Measurements from ENCODE around the gene SLC12A7.

SLC12A7 gene

DNA sequence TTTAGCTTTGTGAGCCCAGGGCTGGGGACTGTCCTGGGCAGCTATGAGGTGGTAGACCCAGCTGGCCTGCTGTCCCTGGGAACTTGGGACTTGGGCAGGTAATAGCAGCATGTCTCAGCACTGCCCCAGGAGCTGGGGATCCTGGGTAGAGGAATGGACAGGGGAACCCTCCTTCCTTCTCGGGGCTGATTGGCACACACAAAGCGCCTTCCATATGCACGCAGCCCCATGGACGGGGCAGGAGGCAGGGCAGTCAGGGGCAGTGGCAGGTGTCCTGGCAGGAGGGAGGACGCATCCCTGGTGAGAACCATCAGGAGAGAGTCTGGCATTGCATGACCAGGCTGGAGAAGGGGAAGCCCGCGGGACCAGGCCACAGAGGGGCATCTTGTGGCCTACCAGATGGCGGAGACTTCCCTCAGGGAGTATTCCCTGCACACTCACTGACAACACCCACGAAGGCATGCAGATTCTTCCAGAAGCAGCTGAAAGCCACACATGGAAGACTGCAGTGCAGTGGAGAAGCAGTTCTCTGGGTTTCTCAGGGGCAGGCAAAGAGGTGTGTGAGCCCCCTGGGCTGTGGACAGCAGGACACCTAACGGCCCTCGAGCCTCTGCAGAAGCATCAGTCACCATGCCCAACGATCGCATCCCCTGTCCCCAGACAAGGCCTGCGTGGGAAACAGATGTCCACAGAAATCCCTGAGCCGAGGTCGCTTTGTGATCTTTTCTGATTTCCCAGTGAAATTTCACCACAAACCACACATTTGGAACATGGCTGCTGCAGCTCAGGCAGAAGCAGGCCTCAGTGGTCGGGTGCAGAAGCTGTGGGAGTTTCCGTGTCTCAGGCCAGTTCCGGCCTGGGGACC lies 110.2 kb downstream of the SLC12A7 start:
- no peak for TF ChIP-seq TAF1 (IDR thresholded peaks at IDR 0.05; ENCODE audit: borderline replicate concordance, insufficient read depth, low read length)
- TF ChIP-seq POLR2AphosphoS5 (IDR thresholded peaks at IDR 0.05; ENCODE audit: low read depth, low read length): no peak
- no peak for TF ChIP-seq SIN3A (IDR thresholded peaks at IDR 0.05; ENCODE audit: borderline replicate concordance, insufficient read depth, low read length)
- no peak for TF ChIP-seq FOXP2 (optimal IDR thresholded peaks at IDR 0.05; ENCODE audit: borderline replicate concordance, extremely low read depth, extremely low read length, insufficient read depth)
- no peak for TF ChIP-seq REST (IDR thresholded peaks at IDR 0.05; ENCODE audit: insufficient read depth in 1 of 2, low read depth in 2 of 2, low read length in 2 of 2)

All from PFSK-1 (cell line).